GM12864 (cell line): ENCODE data around the gene TPRG1L.
A peak's percentile ranks its signal among the peaks of the same experiment; 100 is the strongest.
"Not testable (repeated sequence)": the region's sequence is repeated elsewhere in the genome, so short reads cannot be mapped to it uniquely, and the experiment has no call there.

Source experiments
- DNase-seq: peaks from one replicate; pipeline ENCODE4 v3.0.0-alpha.2; 2011; ENCODE audit warnings: low read depth
- H3K4me3 ChIP-seq: 2 replicates; pipeline ENCODE4 v1.5.1; 2011; ENCODE audit warnings: mild to moderate bottlenecking, low read depth, low read length, control low read depth
- TF ChIP-seq, protein P1 (sequence below): IDR thresholded peaks from 2 replicates; pipeline ENCODE4 v1.5.1; 2011; ENCODE audit warnings: low read depth, mild to moderate bottlenecking, moderate library complexity, low read length, control low read depth, inconsistent platforms; ENCODE audit errors: missing control alignments

The TPRG1L gene

DNA sequence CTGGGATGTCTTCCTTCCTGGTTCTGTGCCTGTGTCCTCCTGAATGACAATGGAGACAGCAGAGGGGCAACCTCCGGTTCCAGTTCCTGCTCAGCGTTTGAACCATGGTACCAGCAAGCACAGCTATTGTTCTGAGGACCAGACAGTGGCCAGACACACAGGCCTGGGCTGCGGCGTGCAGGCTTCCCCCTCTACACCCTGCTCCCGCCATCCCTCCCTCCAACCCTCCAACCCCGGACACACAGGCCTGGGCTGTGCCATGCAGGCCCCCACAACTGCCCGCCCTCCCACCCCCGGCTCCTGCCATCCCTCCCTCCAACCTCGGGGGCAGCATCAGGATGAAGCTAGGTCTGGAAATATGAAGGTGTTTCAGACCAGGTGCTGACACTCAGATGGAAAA is 8.0 kb upstream of the TPRG1L start:
- DNase-seq = no peak
- H3K4me3 ChIP-seq = no peak overlapping the region
- TF ChIP-seq, protein P1, sequence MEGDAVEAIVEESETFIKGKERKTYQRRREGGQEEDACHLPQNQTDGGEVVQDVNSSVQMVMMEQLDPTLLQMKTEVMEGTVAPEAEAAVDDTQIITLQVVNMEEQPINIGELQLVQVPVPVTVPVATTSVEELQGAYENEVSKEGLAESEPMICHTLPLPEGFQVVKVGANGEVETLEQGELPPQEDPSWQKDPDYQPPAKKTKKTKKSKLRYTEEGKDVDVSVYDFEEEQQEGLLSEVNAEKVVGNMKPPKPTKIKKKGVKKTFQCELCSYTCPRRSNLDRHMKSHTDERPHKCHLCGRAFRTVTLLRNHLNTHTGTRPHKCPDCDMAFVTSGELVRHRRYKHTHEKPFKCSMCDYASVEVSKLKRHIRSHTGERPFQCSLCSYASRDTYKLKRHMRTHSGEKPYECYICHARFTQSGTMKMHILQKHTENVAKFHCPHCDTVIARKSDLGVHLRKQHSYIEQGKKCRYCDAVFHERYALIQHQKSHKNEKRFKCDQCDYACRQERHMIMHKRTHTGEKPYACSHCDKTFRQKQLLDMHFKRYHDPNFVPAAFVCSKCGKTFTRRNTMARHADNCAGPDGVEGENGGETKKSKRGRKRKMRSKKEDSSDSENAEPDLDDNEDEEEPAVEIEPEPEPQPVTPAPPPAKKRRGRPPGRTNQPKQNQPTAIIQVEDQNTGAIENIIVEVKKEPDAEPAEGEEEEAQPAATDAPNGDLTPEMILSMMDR = no peak

- no peak for DNase-seq
- no peak overlapping the region for H3K4me3 ChIP-seq
- TF ChIP-seq, protein P1 = no peak
Observed at GRCh38 chr1:3617806-3618345, 6.9 kb upstream of the TPRG1L start.

- no peak for DNase-seq
- TF ChIP-seq, protein P1 = no peak
- H3K4me3 ChIP-seq = no peak overlapping the region
Observed at GRCh38 chr1:3618531-3618880, 6.3 kb upstream of the TPRG1L start.

DNA sequence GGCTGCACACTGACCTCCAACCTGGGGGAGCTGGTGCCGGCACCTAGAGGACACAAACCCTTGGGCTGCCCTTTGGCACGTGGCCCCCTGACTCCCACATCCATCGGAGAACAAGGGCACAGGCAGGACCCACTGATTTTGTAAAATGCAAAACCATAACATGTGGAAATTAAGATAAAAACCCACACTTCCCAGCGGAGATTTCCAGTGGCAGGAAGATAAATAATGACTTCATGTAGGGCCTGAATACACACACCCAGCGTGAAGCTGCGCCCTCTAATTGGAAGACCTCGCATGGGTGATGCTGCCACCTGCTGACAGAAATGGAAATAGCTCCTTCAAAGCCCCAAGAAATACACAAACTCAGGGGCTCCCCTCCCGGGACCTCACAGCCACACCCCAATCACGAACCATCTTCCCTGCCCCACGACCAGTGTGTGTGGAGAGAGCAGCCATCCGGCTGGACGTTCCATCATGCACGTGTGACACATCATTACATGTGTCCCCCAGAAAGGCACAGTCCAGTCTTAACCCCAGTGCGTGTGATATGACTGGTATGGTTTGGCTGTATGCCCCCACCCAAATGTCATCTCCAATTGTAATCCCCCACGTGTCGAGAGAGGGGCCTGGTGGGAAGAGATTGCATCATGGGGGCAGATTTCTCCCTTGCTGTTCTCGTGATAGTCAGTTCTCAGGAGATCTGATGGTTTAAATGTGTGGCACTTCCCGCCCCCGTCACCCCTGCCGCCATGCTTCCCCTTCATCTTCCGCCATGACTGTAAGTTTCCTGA is 5.7 kb upstream of the TPRG1L start:
- peak; percentile 48 for DNase-seq
- H3K4me3 ChIP-seq = no peak overlapping the region
- TF ChIP-seq, protein P1 = peak; percentile 79

- H3K4me3 ChIP-seq = no peak overlapping the region
- DNase-seq = no peak
- TF ChIP-seq, protein P1 = no peak
Observed at GRCh38 chr1:3620708-3621107, 4.1 kb upstream of the TPRG1L start.

DNA sequence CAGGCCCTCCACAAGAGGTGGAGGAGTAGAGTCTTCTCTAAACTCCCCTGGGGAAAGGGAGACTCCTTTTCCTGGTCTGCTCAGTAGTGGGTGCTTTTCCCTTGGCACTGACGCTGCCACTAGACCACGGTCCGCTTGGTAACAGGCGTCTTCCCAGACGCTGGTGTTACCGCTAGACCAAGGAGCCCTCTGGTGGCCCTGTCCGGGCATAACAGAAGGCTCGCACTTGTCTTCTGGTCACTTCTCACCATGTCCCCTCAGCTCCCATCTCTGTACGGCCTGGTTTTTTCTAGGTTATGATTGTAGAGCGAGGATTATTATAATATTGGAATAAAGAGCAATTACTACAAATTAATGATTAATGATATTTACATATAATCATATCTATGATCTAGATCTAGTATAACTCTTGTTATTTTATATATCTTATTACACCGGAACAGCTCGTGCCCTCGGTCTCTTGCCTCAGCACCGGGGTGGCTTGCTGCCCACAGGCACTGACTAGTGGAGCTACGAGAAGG is 3.6 kb upstream of the TPRG1L start:
- not testable (repeated sequence) for H3K4me3 ChIP-seq, DNase-seq
- TF ChIP-seq, protein P1 = peak; percentile 55

DNA sequence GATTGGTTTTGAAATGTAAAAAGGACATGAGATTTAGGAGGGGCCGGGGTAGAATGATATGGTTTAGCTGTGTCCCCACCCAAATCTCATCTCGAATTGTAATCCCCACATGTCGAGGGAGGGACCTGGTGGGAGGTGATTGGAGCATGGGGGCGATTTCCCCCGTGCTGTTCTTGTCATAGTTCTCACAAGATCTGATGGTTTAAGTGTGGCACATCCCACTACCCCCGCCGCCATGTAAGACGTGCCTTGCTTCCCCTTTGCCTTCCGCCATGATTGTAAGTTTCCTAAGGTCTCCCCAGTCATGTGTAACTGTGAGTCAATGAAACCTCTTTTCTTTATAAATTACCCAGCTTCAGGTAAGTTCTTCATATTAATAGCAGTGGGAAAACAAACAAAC is 2.7 kb upstream of the TPRG1L start:
- not testable (repeated sequence) for DNase-seq, H3K4me3 ChIP-seq
